GM19238 (cell line): ENCODE data around the gene KIRREL3.

Experiments
- DNase-seq: peaks from one replicate; pipeline ENCODE4 v3.0.0; 2011; ENCODE audit warnings: low spot score; ENCODE audit not compliant: insufficient read length

The KIRREL3 gene

GRCh38 chr11:126793596-126793995 is 207.0 kb downstream of the KIRREL3 start:
- DNase-seq = no peak

- no peak for DNase-seq
These were observed 208.6 kb downstream of the KIRREL3 start for GRCh38 chr11:126791991-126792390.

- no peak for DNase-seq
These were observed 209.1 kb downstream of the KIRREL3 start for GRCh38 chr11:126791446-126791845.

DNA sequence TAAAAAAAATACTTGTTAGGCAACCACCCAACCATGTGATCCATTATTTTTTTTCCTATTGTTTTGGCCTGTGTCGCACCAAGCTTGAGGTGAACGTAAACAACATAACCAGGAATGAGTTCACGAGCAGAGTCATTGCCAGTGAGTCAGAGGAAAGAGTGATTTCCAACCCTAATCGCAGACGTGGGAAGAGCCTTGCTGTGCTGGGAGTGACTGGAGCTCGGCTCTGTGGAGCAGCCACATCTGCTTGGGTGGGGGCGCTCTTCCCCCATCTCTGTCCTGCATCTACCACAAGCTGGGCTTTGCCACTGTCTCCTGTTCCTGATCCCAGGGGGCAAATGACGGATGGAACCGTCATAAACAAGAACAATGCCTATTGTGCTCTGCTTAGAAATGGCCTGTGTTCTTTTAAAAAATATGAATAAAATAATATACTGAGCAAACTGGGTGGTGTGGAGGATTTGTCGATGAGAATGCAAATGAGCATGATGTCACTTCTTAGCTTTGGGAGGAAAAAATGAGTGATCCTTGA is 210.0 kb downstream of the KIRREL3 start:
- no peak for DNase-seq

GRCh38 chr11:126782810-126783209 is 217.8 kb downstream of the KIRREL3 start:
- no peak for DNase-seq

DNA sequence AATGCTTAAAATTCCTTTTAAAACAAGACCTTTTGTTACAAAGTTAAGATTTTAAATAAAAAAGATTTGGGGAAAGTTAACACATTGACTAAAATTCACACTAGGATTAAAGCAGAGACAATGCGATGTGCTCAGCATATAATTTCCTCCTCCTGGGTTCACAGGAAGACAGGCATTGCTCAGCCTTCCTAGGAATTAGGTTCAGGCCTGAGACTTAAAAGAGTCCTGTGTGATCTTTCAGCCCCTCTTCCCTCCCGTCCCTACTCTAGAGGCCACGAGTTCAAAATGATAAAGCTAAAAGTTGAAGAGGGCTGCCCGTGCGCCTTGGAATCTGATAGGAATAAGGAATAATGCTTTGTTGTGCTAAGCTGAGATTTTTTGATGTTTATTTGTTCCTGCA is 218.6 kb downstream of the KIRREL3 start:
- no peak for DNase-seq

DNA sequence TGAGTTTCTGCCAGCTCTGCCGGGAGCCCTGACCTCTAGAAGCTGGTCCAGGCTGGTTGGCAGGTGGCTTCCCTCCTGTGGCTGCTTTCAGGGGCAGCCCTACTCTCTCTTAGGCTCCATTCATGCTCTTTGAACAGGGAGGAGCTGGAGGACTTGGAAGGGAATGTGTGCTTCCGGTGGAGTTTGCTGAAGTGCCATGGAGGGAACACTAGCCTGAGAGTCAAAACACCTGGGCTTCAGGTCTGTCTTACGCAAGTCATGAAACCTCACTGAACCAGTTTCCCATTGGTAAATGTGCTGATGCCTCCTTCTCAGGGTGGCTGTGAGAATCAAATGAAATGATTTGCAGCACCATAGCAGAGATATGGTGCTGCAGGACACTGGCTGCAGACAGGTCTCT is 224.5 kb downstream of the KIRREL3 start:
- DNase-seq = no peak

DNA sequence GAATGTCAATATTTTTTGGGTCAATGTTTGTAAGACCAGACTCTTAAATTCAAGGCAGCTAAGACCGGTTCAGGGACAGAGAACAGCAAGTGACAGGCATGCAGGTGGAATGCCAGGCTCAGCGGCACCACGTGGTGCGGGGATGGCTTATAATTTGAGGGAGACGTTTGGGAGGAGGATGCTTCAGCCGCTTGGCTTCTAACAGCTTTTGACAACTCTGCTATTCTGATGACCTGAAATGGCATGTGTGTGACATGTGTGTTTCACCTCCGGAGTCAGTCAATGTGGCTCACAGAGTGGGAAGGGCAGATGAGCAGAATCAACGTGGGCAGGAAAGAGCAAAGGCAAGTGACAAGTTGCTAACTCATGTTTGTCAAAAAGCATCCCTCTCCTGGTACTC is 228.3 kb downstream of the KIRREL3 start:
- DNase-seq = no peak

DNA sequence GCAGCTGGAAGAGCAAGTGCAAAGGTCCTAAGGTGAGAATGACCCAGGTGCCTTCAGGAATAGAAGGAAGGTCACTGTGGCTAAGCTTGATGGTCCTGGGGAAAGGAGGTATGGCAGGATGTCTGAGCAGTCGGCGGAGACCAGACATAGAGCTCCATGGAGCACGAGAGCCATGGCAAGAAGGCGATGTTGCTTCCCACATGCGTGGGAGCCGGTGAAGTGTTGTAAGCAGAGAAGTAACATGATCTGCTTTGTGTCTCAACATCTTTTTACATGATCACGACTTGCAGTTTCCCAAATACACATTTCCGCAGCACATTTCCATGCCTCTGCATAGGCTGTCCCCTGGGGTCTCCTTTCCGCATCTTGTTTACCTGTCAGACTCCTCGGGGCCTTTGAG is 231.9 kb downstream of the KIRREL3 start:
- DNase-seq = no peak

DNA sequence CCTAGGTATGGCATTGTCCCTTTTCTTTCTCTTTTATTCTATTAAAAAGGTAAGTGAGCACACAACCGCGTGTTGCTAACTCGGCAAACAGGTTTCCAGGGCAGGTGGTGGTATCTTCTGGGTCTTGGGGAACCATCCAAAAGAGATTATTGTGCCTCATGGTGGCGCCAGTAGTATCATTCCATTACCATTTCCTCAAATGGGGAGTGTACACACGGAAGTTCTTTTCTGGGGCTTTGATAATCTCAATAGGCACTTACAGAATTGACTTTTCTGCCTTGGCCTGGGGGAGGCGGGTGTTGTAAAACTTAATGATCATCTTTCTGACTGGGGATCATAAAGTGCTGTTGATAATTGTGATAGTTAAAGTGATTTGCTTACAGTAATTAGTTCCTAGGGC is 234.1 kb downstream of the KIRREL3 start:
- no peak for DNase-seq

- DNase-seq = no peak
These were observed 235.4 kb downstream of the KIRREL3 start for GRCh38 chr11:126765196-126765595.

DNA sequence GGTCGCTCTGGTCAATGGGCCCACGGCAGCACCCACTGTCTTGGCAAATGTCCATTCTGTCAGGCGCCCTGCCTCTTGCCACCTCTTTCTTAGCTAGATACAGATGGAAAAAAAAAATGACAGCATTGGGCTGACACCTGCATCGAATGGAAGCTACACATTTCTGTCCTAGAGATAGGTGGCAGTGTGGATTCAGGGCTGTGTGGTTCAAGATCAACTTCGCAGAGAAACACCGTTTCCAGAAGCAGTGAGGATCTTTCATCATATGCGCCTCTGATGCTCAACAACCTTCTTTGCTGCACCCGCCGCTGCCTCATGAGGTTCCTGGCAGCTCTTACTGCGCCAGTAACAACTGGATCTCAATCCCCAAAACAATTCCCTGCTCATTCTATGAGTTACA is 236.3 kb downstream of the KIRREL3 start:
- no peak for DNase-seq

GRCh38 chr11:126756855-126757254 is 243.7 kb downstream of the KIRREL3 start:
- DNase-seq = no peak

- no peak for DNase-seq
These were observed 244.1 kb downstream of the KIRREL3 start for GRCh38 chr11:126756421-126756820.

GRCh38 chr11:126755526-126755925 is 245.0 kb downstream of the KIRREL3 start:
- DNase-seq = no peak

GRCh38 chr11:126754591-126755426 is 245.8 kb downstream of the KIRREL3 start:
- DNase-seq = no peak

DNA sequence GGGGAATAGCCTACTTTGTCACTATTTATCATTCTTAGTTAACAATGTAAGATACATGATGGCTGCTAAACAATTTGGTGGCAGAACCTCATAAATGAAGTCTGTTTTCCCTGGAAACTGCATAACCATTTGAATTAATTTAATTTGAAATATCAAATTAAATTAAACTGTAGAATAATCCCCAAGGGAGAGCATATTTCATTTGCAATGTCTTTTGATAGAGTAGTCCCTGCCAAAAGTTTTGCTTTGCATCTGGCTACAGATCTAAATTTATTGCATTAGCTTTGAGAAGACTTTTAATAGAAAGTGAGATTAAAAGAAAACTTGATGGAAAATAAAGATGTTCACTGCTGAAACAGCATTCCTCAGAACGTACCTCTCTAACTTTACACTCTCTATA is 246.6 kb downstream of the KIRREL3 start:
- no peak for DNase-seq

DNA sequence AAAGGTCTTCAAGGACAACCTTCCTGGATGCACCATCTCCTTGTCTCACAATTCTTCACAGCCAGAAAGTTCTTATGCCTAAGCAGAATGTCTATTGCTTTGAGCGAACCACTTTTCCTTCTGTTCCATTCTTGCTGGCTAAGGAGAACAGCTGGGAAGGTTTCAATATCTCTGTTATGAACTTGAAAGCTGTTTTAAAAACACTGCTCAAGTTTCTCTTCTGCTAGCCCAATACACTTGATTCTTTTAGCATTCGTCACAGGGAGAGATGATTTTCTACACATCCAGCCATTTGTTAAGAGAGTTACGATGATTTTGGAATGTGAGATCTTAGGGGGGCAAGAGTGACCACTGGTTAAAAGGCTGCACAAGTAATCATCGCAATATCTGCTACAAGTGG is 249.3 kb downstream of the KIRREL3 start:
- no peak for DNase-seq

DNA sequence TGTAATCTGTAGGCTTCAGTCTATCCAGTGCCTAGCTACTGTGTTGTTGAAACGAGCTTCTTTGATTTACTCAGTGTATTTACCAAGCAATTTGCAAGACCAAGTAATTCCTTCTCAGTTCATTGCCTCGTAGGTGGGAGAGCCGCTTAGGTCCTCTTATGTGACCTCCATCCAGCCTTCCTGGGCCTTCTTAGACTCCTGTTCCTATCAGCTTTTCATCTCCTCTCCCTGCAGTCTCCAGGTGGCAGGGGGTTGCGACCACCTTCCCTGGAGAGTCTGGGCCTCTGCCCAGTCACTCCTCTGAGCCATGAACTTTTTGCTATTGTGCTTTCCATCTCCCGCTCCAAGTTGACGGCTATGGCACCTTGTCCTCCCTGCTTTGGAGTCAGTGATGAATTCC is 251.8 kb downstream of the KIRREL3 start:
- DNase-seq = no peak

- DNase-seq = no peak
These were observed 252.3 kb downstream of the KIRREL3 start for GRCh38 chr11:126748100-126748791.

DNA sequence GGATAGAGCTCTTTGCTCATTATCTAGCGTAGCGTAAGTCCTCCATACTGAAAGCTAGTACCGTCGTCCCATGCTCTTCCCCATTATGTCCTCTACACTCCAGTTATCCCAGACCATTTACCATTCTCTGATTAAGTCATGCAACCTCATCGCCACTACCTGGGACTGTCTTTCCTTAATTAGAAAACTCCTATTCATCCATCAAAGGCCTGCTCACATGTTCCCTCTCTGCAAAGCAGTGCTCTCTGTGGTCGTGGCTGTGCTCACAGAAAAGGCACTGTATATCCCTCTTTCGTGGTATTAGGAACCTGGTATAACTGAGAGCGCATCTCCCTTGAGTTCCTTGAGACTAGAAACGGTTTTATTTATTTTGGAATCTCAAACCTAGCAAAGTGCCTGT is 253.3 kb downstream of the KIRREL3 start:
- DNase-seq = no peak

- DNase-seq = no peak
These were observed 254.1 kb downstream of the KIRREL3 start for GRCh38 chr11:126746443-126746842.

DNA sequence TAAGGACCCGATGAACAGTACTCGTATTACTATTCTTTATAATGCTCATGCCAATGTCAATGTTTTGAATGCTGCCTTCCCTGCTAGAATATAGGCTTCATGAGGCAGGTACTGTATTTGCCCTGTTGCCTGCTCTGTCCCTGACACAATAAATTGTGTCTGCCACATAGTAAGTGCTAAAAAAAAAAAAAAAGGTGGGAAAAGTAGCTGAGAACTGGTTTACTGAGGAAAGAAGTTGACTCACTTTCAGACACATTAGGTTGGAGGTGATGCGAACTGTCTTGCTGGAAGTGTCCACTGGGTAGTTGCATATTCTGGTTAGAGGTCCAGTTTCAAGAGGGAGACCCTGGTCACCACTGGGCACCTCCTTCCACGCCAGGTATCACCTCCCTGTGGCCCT is 255.9 kb downstream of the KIRREL3 start:
- no peak for DNase-seq
